IPS-15b (cell line): ENCODE data around the gene OR2A1.
"Not testable (repeated sequence)": the region's sequence is repeated elsewhere in the genome, so short reads cannot be mapped to it uniquely, and the experiment has no call there.

Source experiments
- H3K27me3 ChIP-seq: one replicate; pipeline ENCODE4 v1.6.1; 2013; ENCODE audit warnings: low read length; ENCODE audit not compliant: control insufficient read depth, insufficient read depth
- H3K36me3 ChIP-seq: one replicate; pipeline ENCODE4 v1.6.1; 2013; ENCODE audit warnings: low read length; ENCODE audit not compliant: control insufficient read depth, insufficient read depth
- H3K4me1 ChIP-seq: one replicate; pipeline ENCODE4 v1.6.1; 2013; ENCODE audit warnings: mild to moderate bottlenecking, low read length; ENCODE audit not compliant: control insufficient read depth, insufficient read depth
- H3K4me3 ChIP-seq: one replicate; pipeline ENCODE4 v1.5.1; 2013; ENCODE audit warnings: low read depth, low read length
- H3K9ac ChIP-seq: one replicate; pipeline ENCODE4 v1.6.1; 2013; ENCODE audit warnings: low read depth, mild to moderate bottlenecking, low read length
- H3K9me3 ChIP-seq: one replicate; pipeline ENCODE4 v1.6.1; 2013; ENCODE audit warnings: mild to moderate bottlenecking, low read length; ENCODE audit not compliant: control insufficient read depth, insufficient read depth

Gene OR2A1, protein sequence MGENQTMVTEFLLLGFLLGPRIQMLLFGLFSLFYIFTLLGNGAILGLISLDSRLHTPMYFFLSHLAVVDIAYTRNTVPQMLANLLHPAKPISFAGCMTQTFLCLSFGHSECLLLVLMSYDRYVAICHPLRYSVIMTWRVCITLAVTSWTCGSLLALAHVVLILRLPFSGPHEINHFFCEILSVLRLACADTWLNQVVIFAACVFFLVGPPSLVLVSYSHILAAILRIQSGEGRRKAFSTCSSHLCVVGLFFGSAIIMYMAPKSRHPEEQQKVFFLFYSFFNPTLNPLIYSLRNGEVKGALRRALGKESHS

DNA sequence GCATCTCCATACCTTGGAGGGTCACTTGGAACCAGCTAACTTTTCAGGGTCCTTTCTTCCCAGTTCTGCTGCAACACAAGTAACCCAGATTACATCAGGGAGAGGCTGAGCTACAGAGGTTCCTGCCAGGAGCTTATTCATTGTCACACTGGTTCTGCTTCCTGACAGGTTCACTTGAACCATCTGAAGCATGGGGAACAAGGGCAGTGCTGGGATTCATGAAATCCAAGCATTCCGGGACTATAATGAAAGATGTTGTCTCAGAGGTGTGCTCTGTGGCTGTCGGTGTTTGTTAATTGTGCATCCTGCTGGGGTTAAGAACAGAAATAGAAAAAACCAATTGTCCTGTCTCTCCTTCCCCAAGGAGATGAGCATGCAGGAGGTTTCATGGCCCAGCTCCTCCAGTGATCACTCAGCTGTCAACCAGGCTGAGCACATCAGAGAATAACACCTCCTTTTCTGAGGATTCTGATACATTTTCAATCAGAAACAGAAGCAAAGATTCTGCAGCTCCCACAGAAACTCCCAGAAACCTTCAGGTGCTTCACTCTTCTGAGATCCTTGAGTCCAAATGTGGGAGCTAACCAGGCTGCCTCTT is at the start of gene OR2A1:
OR2A1 (plus strand) TSS at position 548 of the 598 bp plus-strand sequence. CDS start 5,706 bp downstream, outside the sequence.
- not testable (repeated sequence) for H3K9ac ChIP-seq, H3K27me3 ChIP-seq, H3K4me3 ChIP-seq, H3K36me3 ChIP-seq, H3K4me1 ChIP-seq, H3K9me3 ChIP-seq

DNA sequence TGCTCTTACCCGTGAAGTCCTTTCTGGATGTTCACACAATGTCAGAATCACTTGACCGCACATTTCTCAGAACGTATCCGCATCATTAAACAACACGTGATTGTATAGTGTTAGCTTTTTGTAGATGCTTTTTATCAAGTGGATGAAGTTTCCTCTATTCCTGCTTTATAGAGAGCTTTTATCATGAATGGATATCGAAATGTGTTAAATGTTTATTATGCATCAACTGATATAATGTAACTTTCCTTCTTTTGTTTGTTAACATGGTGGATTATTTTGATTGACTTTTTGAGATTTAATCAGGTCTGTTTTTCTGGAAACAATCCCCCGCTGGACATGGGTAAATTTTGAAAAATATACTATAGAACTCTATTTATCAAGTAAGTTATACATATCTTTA is 47.5 kb upstream of the OR2A1 start, which contains the start of gene OR2A7:
OR2A7 (minus strand) TSS at position 101 of the 400 bp plus-strand sequence. CDS start 5,164 bp downstream, outside the sequence.
- H3K4me3 ChIP-seq, H3K9ac ChIP-seq, H3K4me1 ChIP-seq, H3K9me3 ChIP-seq, H3K27me3 ChIP-seq, H3K36me3 ChIP-seq: not testable (repeated sequence)

DNA sequence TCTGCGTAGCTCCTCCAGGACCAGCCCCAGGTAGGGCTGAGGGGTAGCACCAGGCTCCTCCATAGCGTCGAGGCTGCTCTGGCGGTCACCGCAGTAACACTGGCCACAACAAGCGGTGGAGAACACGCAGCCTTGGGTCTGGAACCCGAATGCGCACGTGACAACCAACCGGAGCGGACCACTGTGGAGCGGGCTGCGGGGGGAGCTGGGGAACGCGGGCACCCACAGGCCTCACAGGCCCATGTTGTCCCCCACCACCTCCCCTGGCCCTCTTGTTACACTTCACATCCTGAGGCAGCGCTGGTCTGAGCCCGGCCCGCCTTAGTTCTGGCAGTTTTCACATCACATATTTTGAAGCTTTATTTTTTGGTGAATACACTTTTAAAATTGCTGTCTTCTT is 43.0 kb upstream of the OR2A1 start, which contains the start of gene CTAGE8:
CTAGE8 (minus strand) TSS at position 101 of the 400 bp plus-strand sequence; CDS start at position 63, 38 bp downstream.
- H3K4me3 ChIP-seq, H3K36me3 ChIP-seq, H3K9me3 ChIP-seq, H3K9ac ChIP-seq, H3K27me3 ChIP-seq, H3K4me1 ChIP-seq: not testable (repeated sequence)

DNA sequence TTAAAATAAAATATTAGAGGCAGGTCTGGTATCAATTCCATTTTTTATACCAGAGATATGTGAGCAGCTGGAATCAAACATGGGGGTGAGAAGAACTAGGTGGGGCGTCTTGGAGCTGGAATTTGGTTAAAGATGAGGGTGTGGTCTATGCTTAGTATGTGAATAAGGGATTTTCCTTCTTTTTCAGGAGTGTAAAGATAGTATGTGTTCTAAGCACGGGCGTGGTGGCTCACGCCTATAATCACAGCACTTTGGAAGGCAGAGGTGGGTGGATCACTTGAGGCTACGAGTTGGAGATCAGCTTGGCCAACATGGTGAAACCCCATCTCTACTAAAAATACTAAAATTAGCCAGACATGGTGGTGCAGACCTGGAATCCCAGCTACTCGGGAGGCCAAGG is 36.9 kb upstream of the OR2A1 start:
- H3K4me1 ChIP-seq, H3K4me3 ChIP-seq, H3K36me3 ChIP-seq, H3K27me3 ChIP-seq, H3K9ac ChIP-seq, H3K9me3 ChIP-seq: not testable (repeated sequence)

DNA sequence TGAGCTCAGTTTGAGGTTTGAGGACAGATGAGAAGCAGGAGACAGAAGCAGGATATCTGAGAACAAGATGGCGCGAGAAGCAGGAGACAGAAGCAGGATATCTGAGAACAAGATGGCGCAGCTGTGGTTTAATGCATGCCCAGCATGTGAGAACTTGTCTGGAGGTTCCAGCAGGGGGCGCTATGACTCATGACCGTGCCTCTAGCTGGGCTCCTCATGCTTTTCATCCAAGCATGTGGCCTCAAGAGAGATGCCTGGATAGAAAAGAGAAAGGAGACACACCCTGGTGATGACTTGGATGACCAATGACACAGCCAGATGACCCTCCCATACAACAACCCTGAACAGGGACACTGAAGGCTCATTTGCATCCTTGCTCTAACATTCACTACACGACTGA is 32.2 kb upstream of the OR2A1 start:
- H3K9ac ChIP-seq, H3K27me3 ChIP-seq, H3K4me1 ChIP-seq, H3K36me3 ChIP-seq, H3K4me3 ChIP-seq, H3K9me3 ChIP-seq: not testable (repeated sequence)

DNA sequence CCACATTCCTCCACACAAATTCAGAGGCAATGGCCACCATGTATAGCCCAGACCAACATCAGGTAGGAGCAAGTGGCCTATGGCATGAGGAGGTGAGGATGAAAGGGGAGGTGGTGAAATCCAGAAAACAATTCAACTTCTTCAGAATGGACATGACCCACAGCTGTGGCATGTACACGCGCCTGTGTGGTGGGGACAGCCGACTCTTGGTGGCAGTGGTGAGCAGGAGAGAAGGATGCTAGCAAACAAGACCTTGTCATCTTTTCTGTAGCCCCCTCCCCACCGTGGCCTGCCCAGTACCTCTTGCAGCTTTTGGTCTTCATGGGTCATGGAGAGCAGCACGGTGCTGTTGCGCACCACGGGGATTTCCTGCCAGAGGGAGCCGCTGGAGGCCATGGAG is 30.2 kb upstream of the OR2A1 start:
- not testable (repeated sequence) for H3K9me3 ChIP-seq, H3K9ac ChIP-seq, H3K4me1 ChIP-seq, H3K27me3 ChIP-seq, H3K36me3 ChIP-seq, H3K4me3 ChIP-seq

DNA sequence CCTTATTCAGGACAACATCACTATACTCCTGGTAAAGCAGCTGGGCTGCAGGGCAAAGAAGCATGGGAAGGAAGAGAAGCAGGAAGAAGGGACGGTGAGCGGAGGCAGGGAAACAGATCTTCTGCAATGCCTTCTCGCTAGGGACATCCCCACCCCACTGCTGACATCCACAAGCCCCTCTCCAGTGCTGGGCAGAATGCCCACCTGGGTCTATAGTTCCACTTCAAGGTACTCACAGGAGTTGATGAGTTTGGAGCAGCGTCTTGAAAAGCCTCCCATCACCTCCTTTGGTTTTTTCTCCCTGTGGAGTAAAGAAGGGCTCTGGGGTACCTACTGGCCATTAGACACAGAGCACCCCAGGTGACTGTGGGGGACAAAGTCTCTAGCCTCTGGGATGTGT is 29.7 kb upstream of the OR2A1 start:
- not testable (repeated sequence) for H3K9me3 ChIP-seq, H3K4me3 ChIP-seq, H3K4me1 ChIP-seq, H3K36me3 ChIP-seq, H3K27me3 ChIP-seq, H3K9ac ChIP-seq

DNA sequence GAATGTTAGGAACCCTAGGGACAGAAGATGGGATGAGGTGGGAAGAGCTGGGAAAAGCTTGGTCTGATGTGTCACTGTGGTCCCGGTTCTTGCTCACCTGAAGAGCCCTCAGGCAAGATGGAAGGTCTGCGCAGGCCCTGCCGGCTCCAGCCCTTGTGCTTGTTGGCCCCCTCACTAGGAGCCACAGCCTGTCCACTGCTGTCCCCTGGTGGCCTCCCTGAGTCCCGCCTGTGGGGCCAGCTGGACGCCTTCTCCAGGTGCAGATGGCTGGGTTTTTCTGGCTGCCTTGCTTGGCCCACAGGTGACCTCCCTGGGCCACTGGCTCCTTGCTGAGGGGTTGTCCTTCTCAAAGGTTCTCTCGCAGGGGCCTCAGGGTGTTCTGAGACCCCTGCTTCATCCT is 28.5 kb upstream of the OR2A1 start:
- not testable (repeated sequence) for H3K4me1 ChIP-seq, H3K9ac ChIP-seq, H3K36me3 ChIP-seq, H3K4me3 ChIP-seq, H3K27me3 ChIP-seq, H3K9me3 ChIP-seq

DNA sequence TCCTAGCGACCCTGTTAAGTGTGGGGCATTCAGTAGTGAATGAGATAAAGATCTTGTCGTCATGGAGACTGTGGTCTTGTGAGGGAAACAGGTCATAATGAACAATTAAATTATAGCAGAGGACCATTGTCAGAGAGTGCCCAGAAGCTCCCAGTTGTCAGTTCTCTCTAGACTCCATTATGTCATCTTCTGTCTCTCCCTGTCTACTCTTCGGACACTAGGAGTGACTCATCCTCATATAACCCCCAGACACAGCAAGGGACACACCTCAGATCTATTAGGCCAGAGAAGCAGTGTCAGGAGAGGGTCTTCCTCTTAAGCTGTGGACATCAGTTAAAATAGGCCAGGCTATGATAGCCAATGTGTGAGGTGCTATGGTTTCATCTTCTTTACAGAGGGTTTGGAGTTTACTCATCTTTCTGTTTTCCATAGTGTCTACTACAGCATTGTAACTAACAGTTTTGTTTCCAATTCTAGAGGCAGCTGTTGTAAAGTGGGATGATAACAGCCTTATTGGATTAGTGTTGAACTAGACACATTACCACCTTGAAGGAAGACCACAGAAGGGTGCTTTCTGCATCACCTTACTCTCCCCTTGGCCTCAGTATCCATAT is 24.9 kb upstream of the OR2A1 start:
- not testable (repeated sequence) for H3K4me3 ChIP-seq, H3K9me3 ChIP-seq, H3K9ac ChIP-seq

DNA sequence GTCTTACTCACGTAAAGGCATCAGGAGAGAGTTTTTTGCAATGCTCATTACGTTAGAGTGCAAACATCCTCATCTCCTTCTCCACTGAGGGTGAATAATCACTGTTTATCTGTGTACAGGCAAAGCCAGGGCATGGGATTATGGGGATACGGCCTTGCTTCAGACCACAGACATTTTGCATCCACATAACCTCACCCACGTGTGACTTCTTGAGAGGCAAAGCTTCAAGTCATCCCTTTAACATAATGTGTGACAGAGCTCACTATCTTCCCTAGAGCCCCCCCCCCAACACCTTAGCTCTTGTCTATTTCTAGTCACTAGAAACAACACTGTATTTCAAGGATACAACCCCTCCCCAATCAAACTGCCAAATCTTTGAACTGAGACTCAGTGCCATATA is 20.6 kb upstream of the OR2A1 start:
- not testable (repeated sequence) for H3K9me3 ChIP-seq, H3K27me3 ChIP-seq, H3K36me3 ChIP-seq, H3K9ac ChIP-seq, H3K4me3 ChIP-seq, H3K4me1 ChIP-seq

More for the DNA sequence above, 24.9 kb upstream of the OR2A1 start:
- not testable (repeated sequence) for H3K36me3 ChIP-seq, H3K27me3 ChIP-seq, H3K4me1 ChIP-seq

DNA sequence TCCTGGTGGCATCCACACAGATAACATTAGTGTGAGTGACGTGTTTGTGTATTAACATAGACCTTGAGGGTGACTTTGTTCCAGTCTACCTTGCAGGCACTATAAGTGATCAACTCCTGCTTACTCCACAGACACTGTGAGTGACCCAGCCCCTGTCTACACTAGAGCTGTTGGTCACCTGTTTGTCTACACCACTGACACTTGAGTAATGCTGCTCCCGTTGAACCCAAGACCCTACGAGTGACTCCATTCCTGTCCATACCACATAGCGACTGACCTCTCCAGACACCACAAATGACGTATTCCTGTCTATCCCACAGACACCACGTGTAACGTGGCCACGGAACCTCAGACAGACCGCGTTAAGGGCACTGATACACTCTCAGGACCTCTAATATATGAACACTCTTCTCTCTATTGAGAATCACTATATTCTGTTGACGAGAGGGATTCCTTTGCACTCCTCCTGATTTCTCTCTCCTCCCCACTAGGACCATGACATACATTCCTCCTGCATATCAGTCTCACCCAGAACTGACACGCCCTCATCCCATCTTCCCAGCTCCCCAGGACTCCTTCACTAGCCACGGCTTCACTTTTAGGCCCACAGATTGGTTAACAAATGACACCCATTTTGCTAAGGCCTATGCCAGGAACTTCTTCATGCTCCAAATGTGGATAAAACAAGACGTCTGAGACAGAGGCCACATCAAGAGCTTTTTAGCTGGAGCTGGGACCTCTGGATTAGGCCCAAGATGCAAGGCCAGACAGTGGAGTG is 19.6 kb upstream of the OR2A1 start:
- H3K36me3 ChIP-seq, H3K4me3 ChIP-seq, H3K9me3 ChIP-seq, H3K27me3 ChIP-seq, H3K4me1 ChIP-seq, H3K9ac ChIP-seq: not testable (repeated sequence)
